Measurements from ENCODE around the gene FUS.

FUS gene

GRCh38 chr16:31204871-31205666, 25.1 kb downstream of the FUS start:
- no peak for DNase-seq

GRCh38 chr16:31206776-31207175, 26.8 kb downstream of the FUS start:
- DNase-seq: no peak

GRCh38 chr16:31213342-31213741, 33.4 kb downstream of the FUS start:
- no peak for DNase-seq

GRCh38 chr16:31213877-31214707, 34.2 kb downstream of the FUS start, which contains the start of gene TRIM72:
Gene TRIM72 (plus strand): TSS chr16:31214119. CDS start chr16:31214739, 620 bp downstream.
- no peak for DNase-seq

- DNase-seq: no peak
Observed at GRCh38 chr16:31214708-31215286, 34.9 kb downstream of the FUS start.

- DNase-seq: peak; percentile 33
Observed at GRCh38 chr16:31215287-31216162, 35.6 kb downstream of the FUS start.

GRCh38 chr16:31216422-31217135, 36.6 kb downstream of the FUS start, which contains the start of gene PYDC1:
Gene PYDC1 (minus strand): TSS chr16:31217135. CDS start chr16:31217028, 107 bp downstream.
- DNase-seq: no peak

GRCh38 chr16:31217136-31217530, 37.2 kb downstream of the FUS start:
- DNase-seq: no peak

GRCh38 chr16:31219154-31219741, 39.3 kb downstream of the FUS start:
- DNase-seq: no peak

GRCh38 chr16:31221357-31222160, 41.6 kb downstream of the FUS start:
- DNase-seq: no peak

- DNase-seq: no peak
Observed at GRCh38 chr16:31223044-31223443, 43.1 kb downstream of the FUS start.

- no peak for DNase-seq
Observed at GRCh38 chr16:31224092-31224955, 44.4 kb downstream of the FUS start.

- no peak for DNase-seq
Observed at GRCh38 chr16:31225193-31225592, 45.3 kb downstream of the FUS start.

GRCh38 chr16:31228206-31228605, 48.3 kb downstream of the FUS start:
- no peak for DNase-seq

GRCh38 chr16:31229501-31229900, 49.6 kb downstream of the FUS start:
- no peak for DNase-seq

- no peak for DNase-seq
Observed at GRCh38 chr16:31238041-31238440, 58.1 kb downstream of the FUS start.
